Measurements from ENCODE around the gene SLC13A1.

The SLC13A1 gene

GRCh38 chr7:123193235-123193634, 6.5 kb downstream of the SLC13A1 start:
- no peak for DNase-seq

- no peak for DNase-seq
Observed at GRCh38 chr7:123191132-123191531, 8.6 kb downstream of the SLC13A1 start.

- no peak for DNase-seq
Observed at GRCh38 chr7:123190109-123190831, 9.5 kb downstream of the SLC13A1 start.

GRCh38 chr7:123185756-123186155, 14.0 kb downstream of the SLC13A1 start:
- DNase-seq = no peak

- DNase-seq = no peak
Observed at GRCh38 chr7:123184271-123184670, 15.5 kb downstream of the SLC13A1 start.

GRCh38 chr7:123183431-123183830, 16.3 kb downstream of the SLC13A1 start:
- DNase-seq = no peak

GRCh38 chr7:123177442-123177841, 22.3 kb downstream of the SLC13A1 start:
- DNase-seq = no peak

- no peak for DNase-seq
Observed at GRCh38 chr7:123170333-123171246, 29.2 kb downstream of the SLC13A1 start.

GRCh38 chr7:123169065-123169464, 30.7 kb downstream of the SLC13A1 start:
- no peak for DNase-seq

- DNase-seq = no peak
Observed at GRCh38 chr7:123157606-123158005, 42.2 kb downstream of the SLC13A1 start.

GRCh38 chr7:123155571-123155970, 44.2 kb downstream of the SLC13A1 start:
- no peak for DNase-seq

- DNase-seq = peak; percentile 63
Observed at GRCh38 chr7:123154231-123154860, 45.4 kb downstream of the SLC13A1 start.

- no peak for DNase-seq
Observed at GRCh38 chr7:123151443-123151842, 48.3 kb downstream of the SLC13A1 start.

- DNase-seq = no peak
Observed at GRCh38 chr7:123148813-123149212, 51.0 kb downstream of the SLC13A1 start.

- DNase-seq = no peak
Observed at GRCh38 chr7:123143252-123144006, 56.3 kb downstream of the SLC13A1 start.

- no peak for DNase-seq
Observed at GRCh38 chr7:123140561-123140960, 59.2 kb downstream of the SLC13A1 start.

GRCh38 chr7:123135960-123136359, 63.8 kb downstream of the SLC13A1 start:
- DNase-seq = no peak

GRCh38 chr7:123133924-123134323, 65.8 kb downstream of the SLC13A1 start:
- no peak for DNase-seq

- no peak for DNase-seq
Observed at GRCh38 chr7:123131961-123132360, 67.8 kb downstream of the SLC13A1 start.

GRCh38 chr7:123131556-123131955, 68.2 kb downstream of the SLC13A1 start:
- DNase-seq = no peak

- no peak for DNase-seq
Observed at GRCh38 chr7:123131140-123131539, 68.6 kb downstream of the SLC13A1 start.

GRCh38 chr7:123126691-123127090, 73.1 kb downstream of the SLC13A1 start:
- no peak for DNase-seq

GRCh38 chr7:123126171-123126570, 73.6 kb downstream of the SLC13A1 start:
- DNase-seq = no peak
